ENCODE measurements around the gene LCN6. TPM values are rescaled to one million over a fixed set of nuclear protein-coding genes. Genes with fewer than 3 reads are reported as not detected.
A peak's percentile ranks its signal among the peaks of the same experiment; 100 is the strongest.
"Not testable (repeated sequence)": the region's sequence is repeated elsewhere in the genome, so short reads cannot be mapped to it uniquely, and the experiment has no call there.

The LCN6 gene
- total RNA-seq, 1 donor from 2014 or later, result not detected

GRCh38 chr9:136784249-136784996 is 36.1 kb upstream of the LCN6 start:
- no peak for DNase-seq (ENCODE audit: low spot score)

DNA sequence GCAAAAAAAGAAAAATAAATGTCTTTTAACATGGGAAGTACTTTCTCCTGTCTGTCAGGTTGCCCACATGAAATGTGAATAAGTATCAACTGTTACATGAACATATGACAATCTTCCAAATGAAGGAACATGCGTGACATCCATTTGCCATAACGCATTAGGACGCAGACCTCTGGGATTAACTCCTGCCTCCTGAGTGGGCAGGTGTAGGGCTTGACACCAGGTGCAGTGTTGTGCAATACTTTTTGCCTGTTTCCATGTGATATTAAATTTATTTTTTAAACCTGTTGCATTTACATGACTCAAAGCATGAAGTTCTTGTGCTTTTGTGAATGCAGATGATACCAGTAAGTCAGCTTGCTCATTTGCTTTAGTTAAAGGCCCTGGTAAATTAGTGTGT is 34.1 kb upstream of the LCN6 start:
- no peak for DNase-seq (ENCODE audit: low spot score)

DNA sequence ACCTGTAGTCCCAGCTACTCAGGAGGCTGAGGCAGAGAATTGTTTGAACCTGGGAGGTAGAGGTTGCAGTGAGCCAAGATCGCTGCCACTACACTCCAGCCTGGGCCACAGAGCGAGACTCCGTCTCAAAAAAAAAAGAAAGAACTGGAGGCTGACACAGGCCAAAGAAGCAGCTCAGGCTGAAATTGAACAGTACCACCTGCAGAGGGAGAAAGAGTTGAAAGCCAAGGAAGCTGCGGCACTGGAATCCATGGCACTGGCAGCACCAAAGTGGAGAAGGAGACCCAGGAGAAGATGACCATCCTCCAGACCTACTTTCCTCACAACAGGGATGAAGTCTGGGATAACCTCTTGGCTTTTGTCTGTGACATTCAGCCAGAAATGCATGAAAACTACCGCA is 31.5 kb upstream of the LCN6 start:
- no peak for DNase-seq (ENCODE audit: low spot score)

GRCh38 chr9:136777359-136777758 is 29.0 kb upstream of the LCN6 start:
- no peak for DNase-seq (ENCODE audit: low spot score)

GRCh38 chr9:136776947-136777346 is 28.6 kb upstream of the LCN6 start:
- no peak for DNase-seq (ENCODE audit: low spot score)

DNA sequence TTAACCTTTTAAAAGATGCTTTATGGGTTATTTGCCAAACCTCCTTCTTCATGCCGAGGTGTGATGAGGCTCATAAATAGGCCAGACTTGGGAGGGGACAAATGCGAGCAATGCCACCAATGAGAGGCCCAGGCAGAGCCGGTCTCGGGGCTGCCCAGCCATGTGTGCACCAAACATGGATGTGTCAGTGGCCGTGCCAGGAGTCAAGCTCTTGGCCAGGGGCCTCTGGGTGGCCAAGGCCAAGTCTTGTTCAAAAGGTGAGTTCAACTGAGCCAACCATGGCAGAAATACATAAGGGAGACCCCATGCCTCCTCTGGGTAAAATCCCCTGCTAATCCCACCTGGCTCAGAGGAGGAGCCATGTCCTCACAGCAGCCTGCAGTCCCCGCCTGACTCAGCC is 26.9 kb upstream of the LCN6 start:
- no peak for DNase-seq (ENCODE audit: low spot score)

DNA sequence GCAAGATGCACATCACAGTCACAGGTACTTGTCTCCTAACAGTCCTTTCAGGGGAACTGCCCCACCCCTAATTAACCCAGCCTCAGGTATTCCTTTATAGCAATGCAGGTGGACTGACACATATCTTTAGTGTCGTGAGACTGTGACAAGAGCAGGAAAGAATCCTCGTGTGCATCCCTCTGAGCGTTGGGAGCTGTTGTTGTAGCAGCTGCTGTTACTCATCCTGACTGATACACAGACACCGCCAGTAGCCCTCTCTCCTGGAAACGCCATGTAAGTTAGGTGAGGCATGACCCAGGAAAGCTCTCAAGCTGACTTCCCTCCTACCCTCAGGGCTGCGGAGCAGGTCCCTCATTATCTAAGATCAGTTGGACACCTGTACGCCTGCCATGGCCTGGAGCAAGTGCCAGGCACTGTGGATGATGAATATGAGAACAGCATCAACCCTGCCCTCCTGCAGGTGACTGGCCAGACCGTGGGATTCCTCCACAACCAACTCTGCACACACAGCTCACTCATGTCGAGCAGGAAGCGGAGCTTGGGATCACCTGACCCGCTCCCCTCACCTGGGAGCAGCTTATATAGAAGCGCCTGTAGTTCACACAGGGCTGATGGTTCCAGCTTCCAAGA is 26.2 kb upstream of the LCN6 start:
- no peak for DNase-seq (ENCODE audit: low spot score)

GRCh38 chr9:136773386-136774044 is 25.2 kb upstream of the LCN6 start:
- no peak for DNase-seq (ENCODE audit: low spot score)

DNA sequence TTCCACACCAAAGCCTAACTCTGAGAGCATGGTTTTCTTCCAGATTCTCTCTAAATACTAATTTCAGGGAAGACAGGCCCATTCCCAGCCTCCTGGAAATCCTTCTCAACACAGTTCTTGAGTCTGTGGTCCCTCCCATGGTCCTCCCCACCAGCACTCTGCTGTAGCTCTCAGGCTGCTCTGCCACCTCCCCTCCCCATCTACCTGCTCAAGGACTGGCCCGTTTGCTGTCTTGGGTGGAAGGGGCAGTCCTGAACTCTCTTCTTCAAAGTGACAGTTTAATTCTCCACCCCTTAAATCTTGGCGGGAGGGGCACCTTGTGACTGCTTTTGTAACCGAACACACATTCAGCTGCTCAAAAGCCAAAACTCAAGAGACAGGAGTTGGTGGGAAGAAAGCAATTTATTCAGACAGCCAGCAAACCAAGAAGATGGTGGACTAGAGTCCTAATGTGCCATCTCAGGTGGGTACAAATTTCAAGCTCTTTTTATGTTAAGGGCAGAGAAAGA is 23.6 kb upstream of the LCN6 start:
- no peak for DNase-seq (ENCODE audit: low spot score)

DNA sequence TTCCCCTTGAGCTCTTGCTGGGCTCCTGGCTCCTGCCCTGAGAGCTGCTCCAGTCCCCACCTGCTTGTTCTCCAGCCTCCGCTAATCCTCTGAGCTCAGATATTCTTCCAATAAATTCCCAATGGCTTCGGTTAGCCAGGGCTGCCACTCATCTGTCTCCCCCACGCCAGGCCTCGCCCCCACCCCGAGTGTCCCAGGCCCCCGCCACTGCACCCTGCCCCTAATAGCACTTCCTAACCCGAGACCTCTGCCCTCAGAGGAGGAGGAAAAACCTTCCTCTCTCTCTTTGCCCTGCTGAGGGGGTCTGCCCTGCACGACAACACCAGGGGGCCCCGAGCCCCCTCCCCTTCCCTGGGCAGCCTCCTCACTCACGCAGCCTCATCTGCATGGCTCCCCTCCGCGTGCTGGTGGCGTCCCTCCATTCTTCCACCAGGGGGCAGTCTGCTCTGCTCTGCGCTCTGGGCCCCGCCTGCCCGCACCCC is 21.4 kb upstream of the LCN6 start:
- no peak for DNase-seq (ENCODE audit: low spot score)

GRCh38 chr9:136766410-136767120 is 18.2 kb upstream of the LCN6 start:
- not testable (repeated sequence) for DNase-seq (ENCODE audit: low spot score)

DNA sequence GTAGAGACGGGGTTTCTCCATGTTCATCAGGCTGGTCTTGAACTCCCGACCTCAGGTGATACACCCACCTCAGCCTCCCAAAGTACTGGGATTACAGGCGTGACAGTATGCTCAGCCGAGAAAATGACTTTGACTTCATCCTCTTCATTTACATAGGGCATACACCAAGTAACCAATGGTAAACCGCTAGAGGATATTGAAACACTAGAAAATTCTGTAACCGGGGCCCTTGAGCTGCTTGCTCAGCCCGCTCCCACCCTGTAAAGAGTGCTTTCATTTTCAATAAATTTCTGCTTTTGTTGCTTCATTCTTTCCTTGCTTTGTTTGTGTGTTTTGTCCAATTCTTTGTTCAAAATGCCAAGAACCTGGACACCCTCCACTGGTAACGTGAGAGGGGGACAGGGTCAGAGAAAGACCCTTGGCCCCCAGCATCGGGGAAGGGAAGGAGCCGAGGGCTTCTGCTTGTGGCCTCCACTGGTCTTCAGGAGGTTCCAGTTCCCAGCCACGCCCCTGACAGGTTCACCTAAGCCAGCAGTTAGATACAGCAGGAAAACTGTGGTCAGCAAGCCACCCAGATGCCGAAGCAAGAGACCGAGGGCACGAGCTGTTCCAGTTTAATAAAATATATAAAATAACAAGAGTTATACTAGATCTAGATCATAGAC is 17.6 kb upstream of the LCN6 start:
- DNase-seq (ENCODE audit: low spot score), result not testable (repeated sequence)

DNA sequence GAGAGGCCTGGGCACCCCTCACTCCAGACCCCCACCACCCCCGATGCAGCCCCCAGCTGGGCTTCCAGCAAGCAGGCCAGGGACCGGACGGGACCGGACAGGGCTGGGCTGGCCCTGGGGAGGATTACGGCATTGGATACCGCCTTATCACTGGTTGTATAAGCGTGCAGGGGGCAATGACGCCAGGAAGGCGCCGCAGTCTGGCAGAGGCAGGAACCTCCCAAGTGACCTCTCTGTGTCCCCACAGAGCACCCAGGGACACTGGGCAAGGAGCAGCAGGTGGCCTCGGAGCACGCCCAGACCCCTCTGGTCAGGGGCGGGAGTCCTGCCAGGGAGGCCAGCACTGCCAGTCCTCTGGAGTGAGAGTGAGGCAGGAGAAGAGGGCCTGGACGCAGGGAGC is 16.7 kb upstream of the LCN6 start:
- no peak for DNase-seq (ENCODE audit: low spot score)

- DNase-seq (ENCODE audit: low spot score), result no peak
Observed at GRCh38 chr9:136764301-136764891, 16.1 kb upstream of the LCN6 start, which contains the start of gene LCN15. LCN15 (minus strand) TSS chr9:136764518; CDS start chr9:136764488, 30 bp downstream.

- DNase-seq (ENCODE audit: low spot score), result no peak
Observed at GRCh38 chr9:136763649-136764035, 15.3 kb upstream of the LCN6 start.

GRCh38 chr9:136762915-136763648 is 14.8 kb upstream of the LCN6 start:
- DNase-seq (ENCODE audit: low spot score), result peak; percentile 8

DNA sequence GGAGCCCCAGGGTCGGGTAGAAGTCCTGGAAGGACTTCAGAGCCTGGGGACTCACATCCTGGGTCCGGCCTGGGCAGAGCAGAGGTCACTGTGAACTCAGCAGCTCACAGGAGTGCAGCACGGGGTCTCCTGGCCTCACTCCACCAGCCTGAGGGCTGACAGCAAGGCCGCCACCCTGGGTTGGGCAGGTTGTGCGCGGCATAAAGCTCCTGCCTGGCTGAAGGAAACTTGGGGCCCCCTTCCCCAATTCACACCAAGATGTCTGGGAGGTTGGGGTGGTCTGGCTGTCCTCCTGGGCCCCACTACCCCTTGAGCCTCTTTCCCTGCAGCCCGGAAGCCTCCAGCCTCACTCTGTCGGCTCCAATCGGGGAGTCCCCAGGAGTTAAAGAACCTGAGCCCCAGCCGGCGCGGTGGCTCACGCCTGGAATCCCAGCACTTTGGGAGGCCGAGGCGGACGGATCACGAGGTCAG is 13.9 kb upstream of the LCN6 start:
- no peak for DNase-seq (ENCODE audit: low spot score)

GRCh38 chr9:136761545-136761981 is 13.2 kb upstream of the LCN6 start:
- no peak for DNase-seq (ENCODE audit: low spot score)

- DNase-seq (ENCODE audit: low spot score), result peak; percentile 81
Observed at GRCh38 chr9:136760834-136761544, 12.7 kb upstream of the LCN6 start.
